Astrocyte of the cerebellum (primary cell): ENCODE data around the gene GPAT3.

Source experiments
- DNase-seq: peaks from one replicate; pipeline ENCODE4 v3.0.0-alpha.2; 2011; ENCODE audit warnings: low read depth
- H3K4me3 ChIP-seq: 2 replicates; pipeline ENCODE4 v1.5.1; 2011; ENCODE audit warnings: mild to moderate bottlenecking, low read depth, low read length, moderate library complexity
- in situ Hi-C: cut with HindIII; loops from 2 replicates; pipeline ENCODE4 v1.10.0; 2017; ENCODE audit warnings: low sequenced_read_pairs
- TF ChIP-seq, protein P1 (sequence below): IDR thresholded peaks from 2 replicates; pipeline ENCODE4 v1.5.1; 2012; ENCODE audit warnings: low read length, low read depth, moderate library complexity, mild to moderate bottlenecking; ENCODE audit errors: missing control alignments

Gene GPAT3

GRCh38 chr4:83581411-83582288 is 45.7 kb downstream of the GPAT3 start:
- DNase-seq = no peak
- TF ChIP-seq, protein P1, sequence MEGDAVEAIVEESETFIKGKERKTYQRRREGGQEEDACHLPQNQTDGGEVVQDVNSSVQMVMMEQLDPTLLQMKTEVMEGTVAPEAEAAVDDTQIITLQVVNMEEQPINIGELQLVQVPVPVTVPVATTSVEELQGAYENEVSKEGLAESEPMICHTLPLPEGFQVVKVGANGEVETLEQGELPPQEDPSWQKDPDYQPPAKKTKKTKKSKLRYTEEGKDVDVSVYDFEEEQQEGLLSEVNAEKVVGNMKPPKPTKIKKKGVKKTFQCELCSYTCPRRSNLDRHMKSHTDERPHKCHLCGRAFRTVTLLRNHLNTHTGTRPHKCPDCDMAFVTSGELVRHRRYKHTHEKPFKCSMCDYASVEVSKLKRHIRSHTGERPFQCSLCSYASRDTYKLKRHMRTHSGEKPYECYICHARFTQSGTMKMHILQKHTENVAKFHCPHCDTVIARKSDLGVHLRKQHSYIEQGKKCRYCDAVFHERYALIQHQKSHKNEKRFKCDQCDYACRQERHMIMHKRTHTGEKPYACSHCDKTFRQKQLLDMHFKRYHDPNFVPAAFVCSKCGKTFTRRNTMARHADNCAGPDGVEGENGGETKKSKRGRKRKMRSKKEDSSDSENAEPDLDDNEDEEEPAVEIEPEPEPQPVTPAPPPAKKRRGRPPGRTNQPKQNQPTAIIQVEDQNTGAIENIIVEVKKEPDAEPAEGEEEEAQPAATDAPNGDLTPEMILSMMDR = no peak
- in situ Hi-C loops = no loop called here
- no peak overlapping the region for H3K4me3 ChIP-seq

DNA sequence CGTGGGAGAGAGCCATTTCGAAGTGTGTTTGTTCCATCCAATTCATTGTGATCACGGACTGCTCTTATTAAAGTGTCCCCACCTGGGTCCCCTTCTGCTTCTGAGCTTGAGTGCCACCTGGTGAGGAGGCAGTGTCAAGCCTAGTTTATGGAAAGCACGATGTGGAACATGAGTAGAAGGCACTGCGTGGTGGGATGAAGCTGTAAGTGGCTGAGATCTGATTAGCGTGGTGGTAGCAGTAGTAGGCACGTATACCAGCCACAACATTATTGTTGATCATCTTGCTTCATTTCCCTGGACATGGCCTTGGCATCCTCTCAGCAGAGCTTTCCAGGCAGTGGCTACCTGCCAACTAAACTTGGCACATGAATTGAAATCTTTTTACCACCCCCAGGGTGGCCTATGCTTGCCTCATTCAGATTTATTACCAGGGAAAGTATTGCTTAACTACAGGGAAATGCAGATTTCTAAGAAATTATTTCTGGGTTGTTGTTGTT is 46.4 kb downstream of the GPAT3 start:
- H3K4me3 ChIP-seq = no peak overlapping the region
- peak; percentile 22 for DNase-seq
- in situ Hi-C loops = no loop called here
- TF ChIP-seq, protein P1 = no peak

DNA sequence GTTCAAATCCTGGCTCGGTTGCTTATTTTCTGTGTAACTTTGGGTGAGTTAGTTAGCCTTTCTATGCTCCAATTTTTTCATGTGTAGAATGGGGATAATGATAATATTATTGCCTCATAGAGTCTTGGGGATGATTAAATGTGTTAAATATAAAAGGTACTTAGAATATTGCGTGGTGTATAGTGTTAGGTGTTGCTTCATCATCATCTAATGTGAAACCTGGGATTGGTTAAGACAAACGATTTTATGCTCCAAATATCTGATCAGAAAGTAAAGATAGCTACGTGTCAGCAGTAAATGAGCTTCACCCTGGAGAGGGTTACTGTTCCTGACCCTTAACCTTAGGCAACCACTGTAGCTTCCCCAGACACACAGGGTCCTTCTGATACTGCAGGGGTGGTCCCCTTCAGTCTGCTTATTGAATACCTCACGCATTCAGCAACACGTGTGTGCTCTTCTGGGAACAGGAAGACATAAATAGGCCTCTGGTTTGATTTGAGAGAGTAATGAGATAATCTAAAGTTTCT is 50.1 kb downstream of the GPAT3 start:
- TF ChIP-seq, protein P1 = no peak
- in situ Hi-C loops = no loop called here
- H3K4me3 ChIP-seq = no peak overlapping the region
- DNase-seq = no peak

GRCh38 chr4:83589279-83589678 is 53.4 kb downstream of the GPAT3 start:
- no peak for DNase-seq
- in situ Hi-C loops = no loop called here
- TF ChIP-seq, protein P1 = no peak
- no peak overlapping the region for H3K4me3 ChIP-seq

DNA sequence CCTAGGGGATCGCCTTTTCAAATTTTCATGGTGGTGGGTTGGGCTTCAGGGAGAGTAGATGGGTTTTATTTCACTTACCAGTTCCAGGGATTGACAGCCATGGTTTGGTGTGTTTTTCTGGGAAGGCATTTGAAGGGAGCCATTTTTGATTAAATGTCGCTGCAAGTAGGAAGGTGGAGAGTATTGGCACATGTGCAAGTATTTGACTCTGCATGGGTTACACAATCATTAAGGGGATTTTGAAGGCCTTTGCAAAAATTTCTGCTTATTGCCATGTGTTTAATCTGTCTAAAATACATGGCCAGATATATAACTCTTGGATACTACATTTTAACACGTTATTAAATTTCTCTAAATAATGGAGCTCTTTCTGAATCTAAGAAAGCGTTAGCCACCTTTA is 55.1 kb downstream of the GPAT3 start:
- in situ Hi-C loops = no loop called here
- no peak for DNase-seq
- TF ChIP-seq, protein P1 = no peak
- no peak overlapping the region for H3K4me3 ChIP-seq

- TF ChIP-seq, protein P1 = no peak
- H3K4me3 ChIP-seq = no peak overlapping the region
- in situ Hi-C loops = no loop called here
- no peak for DNase-seq
These were observed 55.8 kb downstream of the GPAT3 start for GRCh38 chr4:83591730-83592129.
